ENCODE data around the gene DSCAML1.

DNA sequence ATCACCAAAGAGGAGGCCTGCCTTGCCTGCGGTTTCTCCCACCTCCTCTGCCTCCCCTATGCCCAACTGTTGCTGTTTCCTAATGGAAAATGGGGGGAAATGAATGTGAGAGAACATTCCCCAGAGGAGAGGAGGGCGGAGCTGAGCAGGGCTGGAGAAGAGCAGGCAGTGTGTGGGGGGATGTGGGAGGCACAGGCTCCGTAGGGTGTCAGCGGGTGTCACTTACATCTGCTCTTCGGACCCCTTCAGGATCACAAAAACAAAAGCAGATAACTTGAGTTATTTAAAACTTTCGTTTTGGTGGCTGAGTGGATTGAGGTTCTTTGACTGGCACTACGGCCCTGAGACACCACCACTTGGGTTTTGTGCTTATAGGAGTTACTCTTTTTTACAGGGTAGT, 375.5 kb downstream of the DSCAML1 start:
- TF ChIP-seq, protein P1, sequence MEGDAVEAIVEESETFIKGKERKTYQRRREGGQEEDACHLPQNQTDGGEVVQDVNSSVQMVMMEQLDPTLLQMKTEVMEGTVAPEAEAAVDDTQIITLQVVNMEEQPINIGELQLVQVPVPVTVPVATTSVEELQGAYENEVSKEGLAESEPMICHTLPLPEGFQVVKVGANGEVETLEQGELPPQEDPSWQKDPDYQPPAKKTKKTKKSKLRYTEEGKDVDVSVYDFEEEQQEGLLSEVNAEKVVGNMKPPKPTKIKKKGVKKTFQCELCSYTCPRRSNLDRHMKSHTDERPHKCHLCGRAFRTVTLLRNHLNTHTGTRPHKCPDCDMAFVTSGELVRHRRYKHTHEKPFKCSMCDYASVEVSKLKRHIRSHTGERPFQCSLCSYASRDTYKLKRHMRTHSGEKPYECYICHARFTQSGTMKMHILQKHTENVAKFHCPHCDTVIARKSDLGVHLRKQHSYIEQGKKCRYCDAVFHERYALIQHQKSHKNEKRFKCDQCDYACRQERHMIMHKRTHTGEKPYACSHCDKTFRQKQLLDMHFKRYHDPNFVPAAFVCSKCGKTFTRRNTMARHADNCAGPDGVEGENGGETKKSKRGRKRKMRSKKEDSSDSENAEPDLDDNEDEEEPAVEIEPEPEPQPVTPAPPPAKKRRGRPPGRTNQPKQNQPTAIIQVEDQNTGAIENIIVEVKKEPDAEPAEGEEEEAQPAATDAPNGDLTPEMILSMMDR (IDR thresholded peaks at IDR 0.05) = no peak
- no peak for TF ChIP-seq POLR2A (IDR thresholded peaks at IDR 0.05)

Data from uterus (tissue), 2 donors.